IMR-90 (cell line): Measurements from ENCODE around the gene GRAMD4. TPM values are rescaled to one million over a fixed set of nuclear protein-coding genes. Genes with fewer than 3 reads are reported as not detected.

Experiments used
- ATAC-seq: fragments of 200-7000 bp; cut with Tn5 transposase; 2 replicates; pipeline ENCODE4 v1.9.1; 2020; ENCODE audit warnings: low read depth, mild to moderate bottlenecking, moderate library complexity
- BruUV-seq: library from RNA; stranded (reverse); fragments of 400-500 nt; replicated peaks from 2 replicates; lab custom pipeline; 2021; lab: Mats Ljungman, UMichigan
- CTCF ChIA-PET: fragments of 300-600 bp; formaldehyde crosslinking; extraction: SDS; loops from one replicate; lab custom pipeline; 2021; ENCODE audit warnings: antibody characterized with exemption; lab: Yijun Ruan, JAX
- POLR2A ChIA-PET: fragments of 300-600 bp; sonication (Branson Sonifier 250); formaldehyde crosslinking; loops from one replicate; lab custom pipeline; 2022; ENCODE audit warnings: antibody characterized with exemption; ENCODE audit not compliant: unreplicated experiment; lab: Charles Lee
- DNase-seq: peaks from one replicate; pipeline ENCODE4 v3.0.0; 2013
- H2AFZ ChIP-seq: replicated peaks from 2 replicates; pipeline ENCODE3; 2013; ENCODE audit warnings: low read length, mild to moderate bottlenecking; ENCODE audit not compliant: poor library complexity
- H2AK5ac ChIP-seq: 2 replicates; pipeline ENCODE4 v1.6.1; 2013; ENCODE audit warnings: low read depth, low read length, inconsistent platforms
- H2AK9ac ChIP-seq: replicated peaks from 2 replicates; pipeline ENCODE3; 2013; ENCODE audit warnings: mild to moderate bottlenecking, low read depth, low read length, moderate library complexity; ENCODE audit not compliant: poor library complexity
- H2BK120ac ChIP-seq: 2 replicates; pipeline ENCODE4 v1.6.1; 2013; ENCODE audit warnings: low read depth, low read length, inconsistent platforms
- H2BK15ac ChIP-seq: 3 replicates; pipeline ENCODE4 v1.6.1; 2013; ENCODE audit warnings: low read depth, low read length, inconsistent platforms
- H2BK20ac ChIP-seq: 2 replicates; pipeline ENCODE4 v1.6.1; 2013; ENCODE audit warnings: low read depth, mild to moderate bottlenecking, inconsistent platforms, low read length, moderate library complexity
- H2BK5ac ChIP-seq: 2 replicates; pipeline ENCODE4 v1.6.1; 2013; ENCODE audit warnings: mild to moderate bottlenecking, low read depth, low read length, inconsistent platforms; ENCODE audit not compliant: poor library complexity, severe bottlenecking
- H3K14ac ChIP-seq: replicated peaks from 2 replicates; pipeline ENCODE4 v1.6.1; 2013; ENCODE audit warnings: low read depth, low read length, inconsistent platforms
- H3K18ac ChIP-seq: 2 replicates; pipeline ENCODE4 v1.6.1; 2013; ENCODE audit warnings: low read depth, low read length, control low read depth
- H3K23ac ChIP-seq: 2 replicates; pipeline ENCODE4 v1.6.1; 2013; ENCODE audit warnings: low read depth, low read length, inconsistent platforms
- H3K27ac ChIP-seq: 2 replicates; pipeline ENCODE4 v1.5.1; 2013; ENCODE audit warnings: mild to moderate bottlenecking, control low read depth, low read length; ENCODE audit not compliant: insufficient read depth
- H3K27me3 ChIP-seq: 2 replicates; pipeline ENCODE4 v1.6.1; 2013; ENCODE audit warnings: low read length; ENCODE audit not compliant: control insufficient read depth, insufficient read depth
- H3K36me3 ChIP-seq: 2 replicates; pipeline ENCODE4 v1.6.1; 2013; ENCODE audit warnings: low read length, mixed read lengths; ENCODE audit not compliant: control insufficient read depth, insufficient read depth
- H3K4ac ChIP-seq: 2 replicates; pipeline ENCODE4 v1.6.1; 2013; ENCODE audit warnings: low read depth, low read length, inconsistent platforms
- H3K4me1 ChIP-seq: 2 replicates; pipeline ENCODE4 v1.6.1; 2013; ENCODE audit warnings: low read length, mixed read lengths; ENCODE audit not compliant: control insufficient read depth, insufficient read depth
- H3K4me2 ChIP-seq: 2 replicates; pipeline ENCODE4 v1.6.1; 2013; ENCODE audit warnings: low read depth, mild to moderate bottlenecking, control low read depth, low read length, moderate library complexity
- H3K4me3 ChIP-seq: 2 replicates; pipeline ENCODE4 v1.5.1; 2013; ENCODE audit warnings: low read depth, mild to moderate bottlenecking, control low read depth, low read length, moderate library complexity; ENCODE audit not compliant: insufficient read depth
- H3K56ac ChIP-seq: 2 replicates; pipeline ENCODE4 v1.6.1; 2013; ENCODE audit warnings: low read length, inconsistent platforms; ENCODE audit not compliant: insufficient read depth; ENCODE audit errors: extremely low read depth
- H3K79me1 ChIP-seq, 2 experiments: 2 replicates each; pipeline ENCODE4 v1.6.1; 2013; ENCODE audit warnings: low read length in 2 of 2, inconsistent platforms in 1 of 2, low read depth in 1 of 2
- H3K9ac ChIP-seq: 2 replicates; pipeline ENCODE4 v1.6.1; 2013; ENCODE audit warnings: low read depth, low read length, control low read depth
- H3K9me1 ChIP-seq: 2 replicates; pipeline ENCODE4 v1.6.1; 2013; ENCODE audit warnings: low read length, inconsistent platforms; ENCODE audit not compliant: insufficient read depth
- H3K9me3 ChIP-seq: 2 replicates; pipeline ENCODE4 v1.6.1; 2013; ENCODE audit warnings: low read length; ENCODE audit not compliant: control insufficient read depth, insufficient read depth
- H4K20me1 ChIP-seq: 2 replicates; pipeline ENCODE4 v1.6.1; 2013; ENCODE audit warnings: low read length, inconsistent platforms; ENCODE audit not compliant: insufficient read depth
- H4K5ac ChIP-seq: 2 replicates; pipeline ENCODE4 v1.6.1; 2013; ENCODE audit warnings: mild to moderate bottlenecking, low read depth, low read length, control low read depth
- H4K8ac ChIP-seq, 2 experiments: 2 replicates each; pipeline ENCODE4 v1.6.1; 2013; ENCODE audit warnings: low read depth in 2 of 2, low read length in 2 of 2, control low read depth in 1 of 2, inconsistent platforms in 1 of 2
- H4K91ac ChIP-seq: 2 replicates; pipeline ENCODE4 v1.6.1; 2013; ENCODE audit warnings: low read depth, low read length, inconsistent platforms; ENCODE audit not compliant: insufficient read depth
- NFE2L2 ChIP-seq: fragments of 150-350 bp; IDR thresholded peaks from 2 replicates; pipeline ENCODE4 v1.6.1; 2016; ENCODE audit warnings: low read depth, mild to moderate bottlenecking, low read length
- WGBS, 2 experiments: methylation state at CpG; one replicate each; pipeline versions ENCODE4 v1.1.5 to v1.1.7; 2013; ENCODE audit warnings: missing lambda C conversion rate in 2 of 2; ENCODE audit not compliant: insufficient read length in 1 of 2; ENCODE audit errors: extremely low coverage in 2 of 2; 5-methylcytosine and 5-hydroxymethylcytosine counted together
- dilution Hi-C: fragments of 300-500 bp; cut with HindIII; formaldehyde crosslinking; loops from one replicate; pipeline ENCODE4 v1.14.3; 2018; ENCODE audit warnings: low sequenced_read_pairs; ENCODE audit not compliant: unreplicated experiment
- in situ Hi-C: fragments of 300-500 bp; cut with MboI; formaldehyde crosslinking; loops from 3 replicates; pipeline ENCODE4 v1.14.3; 2019; ENCODE audit warnings: low sequenced_read_pairs, inconsistent platforms, mixed read lengths
- intact Hi-C: fragments of 100-400 bp; cut with micrococcal nuclease; formaldehyde crosslinking; loops from 2 replicates; pipeline ENCODE4 v1.10.0; 2022
- polyA plus RNA-seq, 3 experiments: library from polyadenylated mRNA; depleted of rRNA; stranded (reverse); fragments of >200 nt; gene quantifications; 2 replicates each; pipeline ENCODE4 v1.2.3, GENCODE V29; 2012; ENCODE audit warnings: low replicate concordance in 1 of 3
- total RNA-seq: library from RNA; depleted of rRNA; stranded (reverse); fragments of >200 nt; gene quantifications from 2 replicates; pipeline ENCODE4 v1.2.3, GENCODE V29; 2012

Gene GRAMD4
- total and polyA plus RNA-seq, 2 of the 4 experiments (the other 2 are of a cell fraction), result 2.7 to 5.8 TPM

DNA sequence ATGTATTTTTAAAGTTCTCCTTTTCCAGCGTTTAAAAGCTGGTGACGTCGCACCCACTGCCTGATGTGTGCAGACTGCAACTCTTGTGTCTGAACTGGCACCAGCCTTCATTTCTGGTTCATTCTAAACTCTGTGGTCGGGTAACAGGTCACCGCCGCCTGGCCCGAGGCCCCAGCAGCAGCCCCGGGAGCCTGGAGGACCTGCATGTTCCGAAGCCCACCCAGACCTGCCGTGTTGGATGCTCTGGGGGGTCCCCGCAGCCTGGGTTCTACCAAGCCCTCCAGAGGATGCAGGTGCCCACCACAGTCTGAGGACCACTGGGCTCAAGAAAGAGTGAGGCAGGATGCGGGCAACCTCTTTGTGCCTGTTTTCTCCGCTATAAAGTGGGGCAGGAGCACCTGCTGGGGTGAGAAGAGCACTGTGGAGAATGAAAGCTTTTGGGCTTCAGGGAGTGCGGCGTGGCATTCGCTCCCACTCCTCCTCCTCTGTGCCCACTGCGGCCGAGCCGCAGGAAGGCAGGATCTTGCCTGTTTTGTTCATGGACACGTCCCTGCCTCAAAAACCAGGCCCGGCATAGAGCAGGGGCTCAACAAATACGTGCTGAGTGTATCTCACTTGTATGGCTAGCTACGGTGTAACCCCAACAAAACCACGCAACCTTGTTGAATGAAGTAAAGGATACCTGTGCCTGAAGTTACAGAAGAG is 77.8 kb downstream of the GRAMD4 start:
- TF ChIP-seq NFE2L2, result no peak
- no peak overlapping the region for H4K8ac ChIP-seq
- POLR2A ChIA-PET, result interaction anchor here (0.6 kb wide), 1 partner anchor 36 kb away, joined by 3 read pairs; no protein-coding TSS in a partner anchor
- no peak overlapping the region for H3K23ac ChIP-seq
- H4K5ac ChIP-seq, result no peak overlapping the region
- no peak for ATAC-seq
- no peak overlapping the region for H2BK120ac ChIP-seq
- no peaks in the 10 kb centered on the region for H3K9me1 ChIP-seq
- H2AK5ac ChIP-seq, result no peak overlapping the region
- CTCF ChIA-PET, result no interaction called here
- no peak overlapping the region for H3K56ac ChIP-seq
- H3K4me3 ChIP-seq, result no peak overlapping the region
- H3K36me3 ChIP-seq, result peaks cover 77% of the 10 kb centered on the region
- H4K20me1 ChIP-seq, result peaks cover 6% of the 10 kb centered on the region; the same call in 1 of the 2 replicates
- H4K91ac ChIP-seq, result no peak overlapping the region
- H2BK15ac ChIP-seq, result no peak overlapping the region
- no peak overlapping the region for H3K14ac ChIP-seq
- H3K4me1 ChIP-seq, result no peaks in the 10 kb centered on the region
- H3K9me3 ChIP-seq, result no peaks in the 10 kb centered on the region
- H3K18ac ChIP-seq, result no peak overlapping the region
- 100% methylated on average over 3 of the region's 24 CpGs; no CpG with 5 or more reads in 1 of the 2 experiments for WGBS, 2 experiments
- no peak for DNase-seq
- intact Hi-C loops (no loop called here), in situ Hi-C loops (no loop called here), dilution Hi-C loops (no loop called here)
- no peak overlapping the region for H3K9ac ChIP-seq
- H3K4me2 ChIP-seq, result no peak overlapping the region
- H2BK20ac ChIP-seq, result no peak overlapping the region
- no peak overlapping the region for H3K27ac ChIP-seq
- peaks cover 0 to 9% of the 10 kb centered on the region in 2 experiments; a peak in 1 of 4 replicates for H3K79me1 ChIP-seq
- no peak overlapping the region for H2BK5ac ChIP-seq
- H2AK9ac ChIP-seq, result no peak overlapping the region
- no peak overlapping the region for H3K4ac ChIP-seq
- BruUV-seq, result TSS peak; percentile 54
- H3K27me3 ChIP-seq, result no peaks in the 10 kb centered on the region
- no peak overlapping the region for H2AFZ ChIP-seq
